ENCODE measurements around the gene BMPER. TPM values are rescaled to one million over a fixed set of nuclear protein-coding genes. Genes with fewer than 3 reads are reported as not detected.

The BMPER gene
- total and polyA plus RNA-seq, 12 donors = 0.29 to 1.9 (median 0.85) TPM; not detected in 2

- DNase-seq = no peak
- no peaks in the 10 kb centered on the region for H3K36me3 ChIP-seq (replicated peaks in 1 of 2)
- no peak overlapping the region for H3K27ac ChIP-seq
- peaks cover 0 to 9% of the 10 kb centered on the region in 2 donors for H3K4me1 ChIP-seq (replicated peaks in 1 of 2)
- H3K4me3 ChIP-seq = no peak overlapping the region
- no peak for TF ChIP-seq CTCF (IDR thresholded peaks at IDR 0.05)
- TF ChIP-seq POLR2A (IDR thresholded peaks at IDR 0.05) = no peak
- H3K9me3 ChIP-seq (replicated peaks in 1 of 3) = no peaks in the 10 kb centered on the region
- H3K27me3 ChIP-seq = no peaks in the 10 kb centered on the region
- WGBS, 4 donors = 77 to 85% (median 81%) methylated on average over 4 of the region's 4 CpGs
- intact Hi-C loops (cut with DNase I) = loop anchor here in 1 of 2 donors (10.0 kb wide), 1 partner anchor 128 kb away; no protein-coding TSS in a partner anchor
Measured at GRCh38 chr7:33892945-33893344, 12.4 kb upstream of the BMPER start.

GRCh38 chr7:33893377-33893776, 12.0 kb upstream of the BMPER start:
- H3K9me3 ChIP-seq (replicated peaks in 1 of 3) = no peaks in the 10 kb centered on the region
- intact Hi-C loops (cut with DNase I) = loop anchor here in 1 of 2 donors (10.0 kb wide), 1 partner anchor 129 kb away; no protein-coding TSS in a partner anchor
- H3K4me3 ChIP-seq = no peak overlapping the region
- H3K36me3 ChIP-seq (replicated peaks in 1 of 2) = no peaks in the 10 kb centered on the region
- no peak for DNase-seq
- TF ChIP-seq POLR2A (IDR thresholded peaks at IDR 0.05) (no peak), CTCF (IDR thresholded peaks at IDR 0.05) (no peak)
- H3K4me1 ChIP-seq (replicated peaks in 1 of 2) = peaks cover 0 to 9% of the 10 kb centered on the region in 2 donors
- no peaks in the 10 kb centered on the region for H3K27me3 ChIP-seq
- no peak overlapping the region for H3K27ac ChIP-seq
- WGBS, 4 donors = 87 to 91% (median 88%) methylated on average over 4 of the region's 4 CpGs

- H3K27ac ChIP-seq = no peak overlapping the region
- no peak for TF ChIP-seq POLR2A (IDR thresholded peaks at IDR 0.05)
- TF ChIP-seq CTCF (IDR thresholded peaks at IDR 0.05) = peak; percentile 73 to 95 (median 86)
- no peaks in the 10 kb centered on the region for H3K27me3 ChIP-seq
- H3K9me3 ChIP-seq (replicated peaks in 1 of 3) = no peaks in the 10 kb centered on the region
- H3K4me3 ChIP-seq = no peak overlapping the region
- no peaks in the 10 kb centered on the region for H3K36me3 ChIP-seq (replicated peaks in 1 of 2)
- WGBS, 4 donors = 20 to 25% (median 22%) methylated on average over 14 to 17 of the region's 17 CpGs
- intact Hi-C loops (cut with DNase I) = loop anchor here in 1 of 2 donors (10.0 kb wide), 1 partner anchor 130 kb away; no protein-coding TSS in a partner anchor
- H3K4me1 ChIP-seq (replicated peaks in 1 of 2) = peaks cover 0 to 9% of the 10 kb centered on the region in 2 donors
- DNase-seq = peak; percentile 80 to 94 (median 89)
Measured at GRCh38 chr7:33895025-33895804, 10.1 kb upstream of the BMPER start.

DNA sequence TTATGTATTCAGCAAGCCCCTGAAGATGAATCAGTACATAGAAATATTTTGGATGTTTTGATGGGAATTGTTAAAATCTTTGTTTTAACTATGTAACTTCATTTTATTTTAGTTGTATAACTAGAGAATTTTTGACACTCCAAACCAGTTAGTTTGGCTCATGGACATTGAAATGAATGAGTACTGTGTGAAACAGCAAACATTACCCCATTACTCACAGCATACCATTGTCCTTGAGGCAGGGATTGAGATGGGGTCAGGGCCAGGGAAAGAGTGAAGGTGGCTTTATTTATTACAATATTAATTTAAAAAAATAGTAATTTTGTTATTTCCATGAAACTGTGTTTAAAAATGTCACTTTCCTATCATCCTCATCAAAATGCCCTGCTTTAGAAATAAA, 4.8 kb upstream of the BMPER start:
- H3K27me3 ChIP-seq = peaks cover 18% of the 10 kb centered on the region
- H3K36me3 ChIP-seq (replicated peaks in 1 of 2) = no peaks in the 10 kb centered on the region
- peaks cover 15 to 16% of the 10 kb centered on the region in 2 donors for H3K4me1 ChIP-seq (replicated peaks in 1 of 2)
- no peak overlapping the region for H3K4me3 ChIP-seq
- H3K9me3 ChIP-seq (replicated peaks in 1 of 3) = no peaks in the 10 kb centered on the region
- intact Hi-C loops (cut with DNase I) = no loop called here
- H3K27ac ChIP-seq = no peak overlapping the region
- TF ChIP-seq CTCF (IDR thresholded peaks at IDR 0.05) (no peak), POLR2A (IDR thresholded peaks at IDR 0.05) (no peak)
- no peak for DNase-seq

All from adrenal gland (tissue), 12 donors.